GM21717 (cell line): Measurements from ENCODE around the gene ABCD1.
"Not testable (repeated sequence)": the region's sequence is repeated elsewhere in the genome, so short reads cannot be mapped to it uniquely, and the experiment has no call there.

Source experiments
- ATAC-seq: cut with Tn5 transposase; IDR thresholded peaks from one replicate; pipeline ENCODE4 v1.9.1; 2021; ENCODE audit warnings: mild to moderate bottlenecking, moderate library complexity; ENCODE audit not compliant: unreplicated experiment

Gene ABCD1

GRCh38 chrX:153724252-153725038, at the start of gene ABCD1, which contains the start of gene BCAP31:
ABCD1 (plus strand) TSS chrX:153724856; CDS start chrX:153725267, 411 bp downstream.
BCAP31 (minus strand) TSS chrX:153724387; CDS start chrX:153723244, 1,143 bp downstream.
- ATAC-seq = peak; percentile 48

GRCh38 chrX:153681175-153681574, 43.5 kb upstream of the ABCD1 start:
- no peak for ATAC-seq

- not testable (repeated sequence) for ATAC-seq
Observed at GRCh38 chrX:153683486-153683885, 41.2 kb upstream of the ABCD1 start.

GRCh38 chrX:153684467-153685155, 40.0 kb upstream of the ABCD1 start:
- ATAC-seq = no peak

GRCh38 chrX:153685156-153685536, 39.5 kb upstream of the ABCD1 start:
- no peak for ATAC-seq

- ATAC-seq = no peak
Observed at GRCh38 chrX:153685751-153686696, 38.6 kb upstream of the ABCD1 start.

- ATAC-seq = no peak
Observed at GRCh38 chrX:153686711-153687110, 37.9 kb upstream of the ABCD1 start.

- ATAC-seq = no peak
Observed at GRCh38 chrX:153687121-153688039, 37.3 kb upstream of the ABCD1 start, which contains the start of gene SLC6A8. SLC6A8 (plus strand) TSS chrX:153687926; CDS start chrX:153688575, 649 bp downstream.

GRCh38 chrX:153688071-153688470, 36.6 kb upstream of the ABCD1 start:
- no peak for ATAC-seq

GRCh38 chrX:153688506-153688905, 36.1 kb upstream of the ABCD1 start:
- no peak for ATAC-seq

- ATAC-seq = no peak
Observed at GRCh38 chrX:153688911-153689590, 35.6 kb upstream of the ABCD1 start.

- no peak for ATAC-seq
Observed at GRCh38 chrX:153689654-153690465, 34.8 kb upstream of the ABCD1 start.

GRCh38 chrX:153690466-153690865, 34.2 kb upstream of the ABCD1 start:
- ATAC-seq = no peak

GRCh38 chrX:153691032-153691827, 33.4 kb upstream of the ABCD1 start:
- ATAC-seq = not testable (repeated sequence)

- ATAC-seq = no peak
Observed at GRCh38 chrX:153692003-153692402, 32.7 kb upstream of the ABCD1 start.

GRCh38 chrX:153692611-153693156, 32.0 kb upstream of the ABCD1 start:
- no peak for ATAC-seq
